ENCODE measurements around the gene PIGN.
A peak's percentile ranks its signal among the peaks of the same experiment; 100 is the strongest.

Gene PIGN

GRCh38 chr18:62199629-62200028 is 12.8 kb upstream of the PIGN start:
- CTCF ChIA-PET: no interaction called here
- POLR2A ChIA-PET (ENCODE audit: low non-redundant PET): no interaction called here
- no peak for DNase-seq (ENCODE audit: low spot score)
- H3K27ac ChIP-seq: no peak overlapping the region
- no peak for TF ChIP-seq CTCF (conservative IDR thresholded peaks at IDR 0.05; ENCODE audit: low read depth)

GRCh38 chr18:62198259-62198658 is 11.4 kb upstream of the PIGN start:
- no peak for TF ChIP-seq CTCF (conservative IDR thresholded peaks at IDR 0.05; ENCODE audit: low read depth)
- DNase-seq (ENCODE audit: low spot score): no peak
- CTCF ChIA-PET: no interaction called here
- H3K27ac ChIP-seq: no peak overlapping the region
- POLR2A ChIA-PET (ENCODE audit: low non-redundant PET): no interaction called here

- H3K27ac ChIP-seq: no peak overlapping the region
- no peak for DNase-seq (ENCODE audit: low spot score)
- ChIA-PET POLR2A (ENCODE audit: low non-redundant PET) (no interaction called here), CTCF (interaction anchor here (0.7 kb wide), 1 partner anchor 10 kb away, joined by 3 read pairs; no protein-coding TSS in a partner anchor)
- TF ChIP-seq CTCF (conservative IDR thresholded peaks at IDR 0.05; ENCODE audit: low read depth): no peak
These were observed 10.1 kb upstream of the PIGN start for GRCh38 chr18:62196980-62197379.

- no peak for TF ChIP-seq CTCF (conservative IDR thresholded peaks at IDR 0.05; ENCODE audit: low read depth)
- POLR2A ChIA-PET (ENCODE audit: low non-redundant PET): no interaction called here
- DNase-seq (ENCODE audit: low spot score): no peak
- CTCF ChIA-PET: interaction anchor here (0.7 kb wide), 1 partner anchor 10 kb away, joined by 3 read pairs; no protein-coding TSS in a partner anchor
- no peak overlapping the region for H3K27ac ChIP-seq
These were observed 9.2 kb upstream of the PIGN start for GRCh38 chr18:62196079-62196478.

- no peak for TF ChIP-seq CTCF (conservative IDR thresholded peaks at IDR 0.05; ENCODE audit: low read depth)
- CTCF ChIA-PET: no interaction called here
- no peak for DNase-seq (ENCODE audit: low spot score)
- POLR2A ChIA-PET (ENCODE audit: low non-redundant PET): interaction anchor here (0.5 kb wide), 1 partner anchor 11 kb away, joined by 3 read pairs; no protein-coding TSS in a partner anchor
- no peak overlapping the region for H3K27ac ChIP-seq
These were observed 2.4 kb upstream of the PIGN start for GRCh38 chr18:62189208-62189607.

DNA sequence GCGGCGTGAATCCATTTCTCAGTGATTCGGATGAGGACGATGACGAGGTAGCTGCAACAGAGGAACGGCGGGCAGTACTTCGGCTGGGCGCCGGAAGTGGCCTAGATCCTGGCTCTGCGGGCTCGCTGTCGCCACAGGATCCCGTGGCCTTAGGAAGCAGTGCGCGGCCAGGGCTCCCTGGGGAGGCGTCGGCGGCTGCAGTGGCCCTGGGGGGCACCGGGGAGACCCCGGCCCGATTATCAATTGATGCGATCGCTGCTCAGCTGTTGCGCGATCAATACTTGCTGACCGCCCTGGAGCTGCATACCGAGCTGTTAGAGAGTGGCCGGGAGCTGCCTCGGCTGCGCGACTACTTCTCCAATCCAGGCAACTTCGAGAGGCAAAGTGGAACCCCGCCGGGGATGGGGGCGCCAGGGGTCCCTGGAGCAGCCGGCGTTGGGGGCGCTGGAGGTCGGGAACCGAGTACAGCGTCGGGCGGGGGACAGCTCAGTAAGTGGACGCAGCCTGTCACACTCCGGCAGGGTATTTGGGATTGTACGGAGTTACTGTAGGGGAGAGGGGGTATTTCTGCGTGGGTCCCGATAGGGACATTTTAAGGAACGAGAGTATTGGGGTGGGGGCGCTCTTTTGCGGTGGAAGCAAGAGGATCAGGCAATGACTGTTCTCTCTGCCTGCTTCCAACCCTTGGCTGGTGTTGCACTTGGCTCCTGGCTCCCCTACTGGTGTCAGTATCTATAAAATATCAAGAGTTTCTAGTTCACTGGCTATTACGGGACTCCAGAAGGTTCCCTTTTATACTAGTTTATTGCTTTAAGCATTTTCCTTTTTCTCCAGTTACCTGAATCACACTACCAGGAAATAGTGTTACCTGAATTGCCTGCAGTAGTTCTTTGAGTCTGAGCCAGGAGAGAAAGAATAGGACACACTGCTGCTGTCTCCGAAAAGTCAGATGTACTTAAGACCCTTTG is 971 bp upstream of the PIGN start:
- peak overlapping the region; percentile 90 for H3K27ac ChIP-seq
- 0 out of 2 replicates have a peak, but pooled peaks have one; percentile 12 for TF ChIP-seq CTCF (conservative IDR thresholded peaks at IDR 0.05; ENCODE audit: low read depth)
- ChIA-PET CTCF (interaction anchor here (0.7 kb wide), 1 partner anchor 82 kb away, joined by 4 read pairs; no protein-coding TSS in a partner anchor), POLR2A (ENCODE audit: low non-redundant PET) (no interaction called here)
- no peak for DNase-seq (ENCODE audit: low spot score)
